ENCODE measurements around the gene MYT1. TPM values are rescaled to one million over a fixed set of nuclear protein-coding genes. Genes with fewer than 3 reads are reported as not detected.
"Not testable (repeated sequence)": the region's sequence is repeated elsewhere in the genome, so short reads cannot be mapped to it uniquely, and the experiment has no call there.

The MYT1 gene
- total and polyA plus RNA-seq, 2 of the 13 experiments (the other 11 are each of a cell fraction or from before 2014, with no cell fraction given) = 0.58 to 2.5 TPM

- POLR2A ChIA-PET; H3K36me3 ChIP-seq (replicated peaks in 1 of 2; ENCODE audit: control insufficient read depth in 1 of 2, insufficient read depth in 2 of 2, low read length in 2 of 2); H3K9me3 ChIP-seq (ENCODE audit: low read length); intact Hi-C loops (cut with micrococcal nuclease; ENCODE audit: unreplicated experiment); H3K79me2 ChIP-seq (ENCODE audit: insufficient read depth, low read length); in situ Hi-C loops (cut with HindIII; ENCODE audit: extremely low pct_ligation_motif_present, low pct_unique_long_range_greater_than_20kb); H3K27ac ChIP-seq (ENCODE audit: extremely low read length, insufficient read depth, low read length); H2AFZ ChIP-seq (ENCODE audit: low read length); H3K4me3 ChIP-seq (replicated peaks in 1 of 3; ENCODE audit: insufficient read depth in 1 of 3, low read depth in 2 of 3, low read length in 3 of 3); H3K9ac ChIP-seq (ENCODE audit: insufficient read depth, low read depth, low read length); FAIRE-seq; BruUV-seq (replicated peaks); ATAC-seq; H4K20me1 ChIP-seq (ENCODE audit: insufficient read depth, low read length); H3K4me2 ChIP-seq (ENCODE audit: low read depth, low read length); DNase-seq (ENCODE audit: low spot score): not testable (repeated sequence)
- 11% methylated on average over 11 of the region's 11 CpGs for WGBS (ENCODE audit: low lambda C conversion rate)
- Histone ChIP-seq H3K4me1 (ENCODE audit: insufficient read depth, low read length) (peaks cover 11% of the 10 kb centered on the region), H3K27me3 (ENCODE audit: control insufficient read depth in 1 of 2, insufficient read depth in 2 of 2, low read length in 2 of 2) (peaks cover 4 to 25% of the 10 kb centered on the region in 2 experiments; a peak in 4 of 5 replicates)
- CTCF ChIA-PET (ENCODE audit: low intra/inter-chr PET ratio, low total read pairs) = interaction anchor here (0.6 kb wide), 1 partner anchor 22 kb away, joined by 3 read pairs; no protein-coding TSS in a partner anchor
These were observed 41.3 kb upstream of the MYT1 start for GRCh38 chr20:64122927-64123326.

GRCh38 chr20:64123517-64123916, 40.7 kb upstream of the MYT1 start:
- CTCF ChIA-PET (ENCODE audit: low intra/inter-chr PET ratio, low total read pairs) = interaction anchor here (0.6 kb wide), 1 partner anchor 23 kb away, joined by 3 read pairs; no protein-coding TSS in a partner anchor
- H3K36me3 ChIP-seq (replicated peaks in 1 of 2; ENCODE audit: control insufficient read depth in 1 of 2, insufficient read depth in 2 of 2, low read length in 2 of 2); ATAC-seq; H3K9ac ChIP-seq (ENCODE audit: insufficient read depth, low read depth, low read length); H3K27ac ChIP-seq (ENCODE audit: extremely low read length, insufficient read depth, low read length); H4K20me1 ChIP-seq (ENCODE audit: insufficient read depth, low read length); H3K4me2 ChIP-seq (ENCODE audit: low read depth, low read length); H2AFZ ChIP-seq (ENCODE audit: low read length); intact Hi-C loops (cut with micrococcal nuclease; ENCODE audit: unreplicated experiment); POLR2A ChIA-PET; H3K4me3 ChIP-seq (replicated peaks in 1 of 3; ENCODE audit: insufficient read depth in 1 of 3, low read depth in 2 of 3, low read length in 3 of 3); FAIRE-seq; in situ Hi-C loops (cut with HindIII; ENCODE audit: extremely low pct_ligation_motif_present, low pct_unique_long_range_greater_than_20kb); H3K79me2 ChIP-seq (ENCODE audit: insufficient read depth, low read length); BruUV-seq (replicated peaks); H3K9me3 ChIP-seq (ENCODE audit: low read length); DNase-seq (ENCODE audit: low spot score): not testable (repeated sequence)
- H3K4me1 ChIP-seq (ENCODE audit: insufficient read depth, low read length) = peaks cover 11% of the 10 kb centered on the region
- 17% methylated on average over 11 of the region's 11 CpGs for WGBS (ENCODE audit: low lambda C conversion rate)
- H3K27me3 ChIP-seq (ENCODE audit: control insufficient read depth in 1 of 2, insufficient read depth in 2 of 2, low read length in 2 of 2) = peaks cover 4 to 27% of the 10 kb centered on the region in 2 experiments; a peak in 4 of 5 replicates

GRCh38 chr20:64129146-64129782, 35.0 kb upstream of the MYT1 start:
- H3K9me3 ChIP-seq (ENCODE audit: low read length) = no peaks in the 10 kb centered on the region
- H3K27me3 ChIP-seq (ENCODE audit: control insufficient read depth in 1 of 2, insufficient read depth in 2 of 2, low read length in 2 of 2) = peaks cover 0 to 19% of the 10 kb centered on the region in 2 experiments; a peak in 4 of 5 replicates
- FAIRE-seq (no peak), ATAC-seq (no peak), DNase-seq (ENCODE audit: low spot score) (no peak)
- intact Hi-C loops (cut with micrococcal nuclease; ENCODE audit: unreplicated experiment) (no loop called here), in situ Hi-C loops (cut with HindIII; ENCODE audit: extremely low pct_ligation_motif_present, low pct_unique_long_range_greater_than_20kb) (no loop called here)
- H3K9ac ChIP-seq (ENCODE audit: insufficient read depth, low read depth, low read length) = no peak overlapping the region
- H3K4me3 ChIP-seq (replicated peaks in 1 of 3; ENCODE audit: insufficient read depth in 1 of 3, low read depth in 2 of 3, low read length in 3 of 3) = no peak overlapping the region
- POLR2A ChIA-PET = no interaction called here
- H3K27ac ChIP-seq (ENCODE audit: extremely low read length, insufficient read depth, low read length) = no peak overlapping the region
- H3K4me1 ChIP-seq (ENCODE audit: insufficient read depth, low read length) = peaks cover 12% of the 10 kb centered on the region
- H3K79me2 ChIP-seq (ENCODE audit: insufficient read depth, low read length) = no peaks in the 10 kb centered on the region
- BruUV-seq (replicated peaks) = no TSS peak
- no peak overlapping the region for H3K4me2 ChIP-seq (ENCODE audit: low read depth, low read length)
- no peaks in the 10 kb centered on the region for H4K20me1 ChIP-seq (ENCODE audit: insufficient read depth, low read length)
- CTCF ChIA-PET (ENCODE audit: low intra/inter-chr PET ratio, low total read pairs) = no interaction called here
- H3K36me3 ChIP-seq (replicated peaks in 1 of 2; ENCODE audit: control insufficient read depth in 1 of 2, insufficient read depth in 2 of 2, low read length in 2 of 2) = no peaks in the 10 kb centered on the region
- whole genome bisulfite sequencing (ENCODE audit: low lambda C conversion rate) = 24% methylated on average over 11 of the region's 11 CpGs
- H2AFZ ChIP-seq (ENCODE audit: low read length) = no peak overlapping the region
- TF ChIP-seq ZNF225 (CRISPR knock-in tag; IDR thresholded peaks at IDR 0.05) (peak; percentile 59; the same call in 1 of the 2 replicates), ZFYVE20 (CRISPR knock-in tag; IDR thresholded peaks at IDR 0.05; ENCODE audit: borderline replicate concordance, low read depth) (no peak)

Data from HepG2 (cell line).